ENCODE data around the gene KCNA10. TPM values are rescaled to one million over a fixed set of nuclear protein-coding genes. Genes with fewer than 3 reads are reported as not detected.
"Not testable (repeated sequence)": the region's sequence is repeated elsewhere in the genome, so short reads cannot be mapped to it uniquely, and the experiment has no call there.

The KCNA10 gene
- total RNA-seq, 2 donors from 2014 or later = not detected

GRCh38 chr1:110511436-110511835, 7.5 kb downstream of the KCNA10 start:
- Histone ChIP-seq H3K36me3 (no peaks in the 10 kb centered on the region), H3K27ac (no peak overlapping the region), H3K27me3 (replicated peaks; ENCODE audit: insufficient read depth) (no peaks in the 10 kb centered on the region), H3K9me3 (no peaks in the 10 kb centered on the region), H3K4me3 (no peak overlapping the region), H3K4me1 (replicated peaks) (no peaks in the 10 kb centered on the region)
- TF ChIP-seq POLR2A (IDR thresholded peaks at IDR 0.05) (no peak), POLR2AphosphoS5 (IDR thresholded peaks at IDR 0.05) (no peak)
- TF ChIP-seq, protein P1, sequence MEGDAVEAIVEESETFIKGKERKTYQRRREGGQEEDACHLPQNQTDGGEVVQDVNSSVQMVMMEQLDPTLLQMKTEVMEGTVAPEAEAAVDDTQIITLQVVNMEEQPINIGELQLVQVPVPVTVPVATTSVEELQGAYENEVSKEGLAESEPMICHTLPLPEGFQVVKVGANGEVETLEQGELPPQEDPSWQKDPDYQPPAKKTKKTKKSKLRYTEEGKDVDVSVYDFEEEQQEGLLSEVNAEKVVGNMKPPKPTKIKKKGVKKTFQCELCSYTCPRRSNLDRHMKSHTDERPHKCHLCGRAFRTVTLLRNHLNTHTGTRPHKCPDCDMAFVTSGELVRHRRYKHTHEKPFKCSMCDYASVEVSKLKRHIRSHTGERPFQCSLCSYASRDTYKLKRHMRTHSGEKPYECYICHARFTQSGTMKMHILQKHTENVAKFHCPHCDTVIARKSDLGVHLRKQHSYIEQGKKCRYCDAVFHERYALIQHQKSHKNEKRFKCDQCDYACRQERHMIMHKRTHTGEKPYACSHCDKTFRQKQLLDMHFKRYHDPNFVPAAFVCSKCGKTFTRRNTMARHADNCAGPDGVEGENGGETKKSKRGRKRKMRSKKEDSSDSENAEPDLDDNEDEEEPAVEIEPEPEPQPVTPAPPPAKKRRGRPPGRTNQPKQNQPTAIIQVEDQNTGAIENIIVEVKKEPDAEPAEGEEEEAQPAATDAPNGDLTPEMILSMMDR (IDR thresholded peaks at IDR 0.05) = no peak
- WGBS = 96% methylated on average over 6 of the region's 6 CpGs
- no peak for DNase-seq (ENCODE audit: low spot score)
- intact Hi-C loops (cut with DNase I) = no loop called here

DNA sequence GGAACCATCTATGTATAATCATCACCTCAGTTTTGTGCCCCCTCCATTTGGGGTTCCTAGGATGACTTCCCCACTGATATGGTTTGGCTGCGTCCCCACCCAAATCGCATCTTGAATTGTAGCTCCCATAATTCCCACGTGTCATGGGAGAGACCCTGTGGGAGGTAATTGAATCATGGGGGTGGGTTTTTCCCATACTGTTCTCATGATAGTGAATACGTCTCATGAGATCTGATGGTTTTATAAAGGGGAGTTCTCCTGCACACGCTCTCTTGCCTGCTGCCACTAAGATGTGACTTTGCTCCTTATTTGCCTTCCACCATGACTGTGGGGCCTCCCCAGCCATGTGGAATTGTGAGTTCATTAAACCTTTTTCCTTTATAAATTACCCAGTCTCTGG, 8.1 kb downstream of the KCNA10 start:
- H3K9me3 ChIP-seq; H3K4me1 ChIP-seq (replicated peaks); intact Hi-C loops (cut with DNase I); H3K27me3 ChIP-seq (replicated peaks; ENCODE audit: insufficient read depth); H3K36me3 ChIP-seq; H3K4me3 ChIP-seq; DNase-seq (ENCODE audit: low spot score); H3K27ac ChIP-seq: not testable (repeated sequence)
- WGBS = 91% methylated on average over 5 of the region's 5 CpGs

DNA sequence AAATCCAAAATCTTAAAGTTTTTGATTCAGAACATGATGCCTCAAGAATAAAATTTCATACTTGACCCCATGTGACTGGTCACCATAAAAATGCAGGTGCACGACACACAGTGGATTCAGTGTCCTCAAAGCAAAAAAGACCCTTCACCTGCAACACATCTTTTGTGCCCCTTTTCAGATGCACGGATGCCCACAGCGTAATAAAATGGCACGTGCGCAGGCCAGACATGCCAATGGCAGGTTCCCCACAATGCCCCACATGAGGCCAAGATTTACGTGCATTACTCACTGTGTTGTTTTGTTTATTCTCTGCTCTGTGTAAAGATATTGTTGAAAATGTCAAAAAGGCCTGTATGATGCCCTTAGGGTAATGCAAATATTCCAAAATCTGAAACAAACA, 9.3 kb downstream of the KCNA10 start:
- 89% methylated on average over 6 of the region's 6 CpGs for whole genome bisulfite sequencing
- Histone ChIP-seq H3K36me3 (no peaks in the 10 kb centered on the region), H3K27me3 (replicated peaks; ENCODE audit: insufficient read depth) (no peaks in the 10 kb centered on the region), H3K9me3 (no peaks in the 10 kb centered on the region), H3K4me3 (no peak overlapping the region), H3K4me1 (replicated peaks) (no peaks in the 10 kb centered on the region), H3K27ac (no peak overlapping the region)
- intact Hi-C loops (cut with DNase I) = no loop called here
- TF ChIP-seq POLR2AphosphoS5 (IDR thresholded peaks at IDR 0.05) = no peak
- TF ChIP-seq, protein P1 (IDR thresholded peaks at IDR 0.05) = no peak
- TF ChIP-seq POLR2A (IDR thresholded peaks at IDR 0.05) = no peak
- no peak for DNase-seq (ENCODE audit: low spot score)

GRCh38 chr1:110508028-110508940, 10.7 kb downstream of the KCNA10 start:
- Histone ChIP-seq H3K4me3 (no peak overlapping the region), H3K36me3 (no peaks in the 10 kb centered on the region), H3K27me3 (replicated peaks; ENCODE audit: insufficient read depth) (no peaks in the 10 kb centered on the region), H3K4me1 (replicated peaks) (no peaks in the 10 kb centered on the region), H3K27ac (no peak overlapping the region), H3K9me3 (no peaks in the 10 kb centered on the region)
- DNase-seq (ENCODE audit: low spot score) = no peak
- intact Hi-C loops (cut with DNase I) = no loop called here
- 50% methylated on average over 13 of the region's 14 CpGs for WGBS
- TF ChIP-seq, protein P1 (IDR thresholded peaks at IDR 0.05) = no peak
- TF ChIP-seq POLR2AphosphoS5 (IDR thresholded peaks at IDR 0.05) = no peak
- no peak for TF ChIP-seq POLR2A (IDR thresholded peaks at IDR 0.05)

- Histone ChIP-seq H3K36me3 (no peaks in the 10 kb centered on the region), H3K27me3 (replicated peaks; ENCODE audit: insufficient read depth) (no peaks in the 10 kb centered on the region), H3K9me3 (no peaks in the 10 kb centered on the region), H3K4me1 (replicated peaks) (no peaks in the 10 kb centered on the region), H3K4me3 (no peak overlapping the region), H3K27ac (no peak overlapping the region)
- no peak for DNase-seq (ENCODE audit: low spot score)
- intact Hi-C loops (cut with DNase I) = no loop called here
- 88% methylated on average over 4 of the region's 4 CpGs for WGBS
- TF ChIP-seq, protein P1 (IDR thresholded peaks at IDR 0.05) = no peak
- TF ChIP-seq POLR2AphosphoS5 (IDR thresholded peaks at IDR 0.05) (no peak), POLR2A (IDR thresholded peaks at IDR 0.05) (no peak)
Observed at GRCh38 chr1:110506541-110506940, 12.4 kb downstream of the KCNA10 start.

Data from prostate gland (tissue), 2 donors.